GM23338 (cell line): ENCODE measurements around the gene MEGF6. TPM values are rescaled to one million over a fixed set of nuclear protein-coding genes. Genes with fewer than 3 reads are reported as not detected.

Experiments
- ATAC-seq: fragments of 200-7000 bp; cut with Tn5 transposase; 3 replicates; pipeline ENCODE4 v1.9.1; 2020
- DNase-seq: peaks from one replicate; pipeline ENCODE4 v3.0.0-alpha.2; 2015; ENCODE audit warnings: low spot score
- H2AFZ ChIP-seq: fragments of 200-600 bp; sonication (generic); 2 replicates; pipeline ENCODE4 v1.8.0; 2016; ENCODE audit warnings: antibody characterized with exemption, mild to moderate bottlenecking, moderate library complexity
- H3F3A ChIP-seq: fragments of 200-600 bp; sonication (generic); replicated peaks from 2 replicates; pipeline ENCODE4 v1.8.0; 2017; ENCODE audit warnings: antibody characterized with exemption, mixed run types, low read depth
- H3K27ac ChIP-seq: fragments of 200-600 bp; sonication (generic); 2 replicates; pipeline ENCODE4 v1.6.1; 2016; ENCODE audit warnings: low read depth
- H3K27me3 ChIP-seq: fragments of 200-600 bp; sonication (generic); 2 replicates; pipeline ENCODE4 v1.8.0; 2016; ENCODE audit warnings: mild to moderate bottlenecking, mixed run types, moderate library complexity; ENCODE audit not compliant: insufficient read depth
- H3K36me3 ChIP-seq: fragments of 200-600 bp; sonication (generic); 2 replicates; pipeline ENCODE4 v1.8.0; 2016; ENCODE audit warnings: mild to moderate bottlenecking; ENCODE audit not compliant: insufficient read depth
- H3K4me1 ChIP-seq: fragments of 200-600 bp; sonication (generic); 2 replicates; pipeline ENCODE4 v1.8.0; 2016; ENCODE audit warnings: mild to moderate bottlenecking, moderate library complexity; ENCODE audit not compliant: insufficient read depth
- H3K4me2 ChIP-seq: fragments of 200-600 bp; sonication (generic); 2 replicates; pipeline ENCODE4 v1.7.1; 2017; ENCODE audit warnings: mixed run types
- H3K4me3 ChIP-seq: fragments of 200-600 bp; sonication (generic); 2 replicates; pipeline ENCODE4 v1.6.1; 2016; ENCODE audit warnings: mixed run types
- H3K79me2 ChIP-seq: fragments of 200-600 bp; sonication (generic); replicated peaks from 2 replicates; pipeline ENCODE4 v1.8.0; 2017; ENCODE audit warnings: mild to moderate bottlenecking; ENCODE audit not compliant: insufficient read depth
- H3K9me2 ChIP-seq: fragments of 200-600 bp; sonication (generic); 2 replicates; pipeline ENCODE4 v1.8.0; 2017; ENCODE audit not compliant: insufficient read depth
- H4K20me1 ChIP-seq: fragments of 200-600 bp; sonication (generic); replicated peaks from 2 replicates; pipeline ENCODE4 v1.8.0; 2017; ENCODE audit warnings: mild to moderate bottlenecking; ENCODE audit not compliant: insufficient read depth
- H3K27ac Mint-ChIP-seq: 2 replicates; pipeline ENCODE4 v1.8.0; 2020; ENCODE audit warnings: inconsistent platforms, mild to moderate bottlenecking, moderate library complexity, mixed read lengths
- H3K27me3 Mint-ChIP-seq: 3 replicates; pipeline ENCODE4 v1.8.0; 2022; ENCODE audit warnings: low read depth, mild to moderate bottlenecking, moderate library complexity, mixed read lengths, inconsistent platforms; ENCODE audit not compliant: insufficient read depth, poor library complexity
- H3K36me3 Mint-ChIP-seq: 3 replicates; pipeline ENCODE4 v1.8.0; 2021; ENCODE audit warnings: low read depth, mild to moderate bottlenecking, inconsistent platforms, moderate library complexity, mixed read lengths
- H3K4me1 Mint-ChIP-seq: 3 replicates; pipeline ENCODE4 v1.8.0; 2020; ENCODE audit warnings: mild to moderate bottlenecking, inconsistent platforms, mixed read lengths
- H3K4me3 Mint-ChIP-seq: 3 replicates; pipeline ENCODE4 v1.8.0; 2021; ENCODE audit warnings: moderate library complexity, mild to moderate bottlenecking, inconsistent platforms, mixed read lengths
- H3K9me3 Mint-ChIP-seq: 3 replicates; pipeline ENCODE4 v1.8.0; 2020; ENCODE audit warnings: moderate library complexity, mild to moderate bottlenecking, inconsistent platforms, mixed read lengths
- CREB1 ChIP-seq: fragments of 250-450 bp; sonication (Bioruptor Pico); IDR thresholded peaks from 2 replicates; pipeline ENCODE4 v1.5.0; 2020; ENCODE audit warnings: low read depth, mild to moderate bottlenecking, moderate library complexity
- EZH2 ChIP-seq: fragments of 200-600 bp; sonication (generic); IDR thresholded peaks from one replicate; pipeline ENCODE4 v1.8.0; 2017; ENCODE audit warnings: antibody characterized with exemption, mild to moderate bottlenecking, low read depth; ENCODE audit not compliant: unreplicated experiment
- EZH2phosphoT487 ChIP-seq: fragments of 200-600 bp; sonication (generic); IDR thresholded peaks from one replicate; pipeline ENCODE4 v1.8.1; 2018; ENCODE audit warnings: antibody characterized with exemption; ENCODE audit not compliant: unreplicated experiment
- JUNB ChIP-seq: IDR thresholded peaks from one replicate; pipeline ENCODE4 v1.6.1; 2016; ENCODE audit warnings: antibody characterized with exemption; ENCODE audit not compliant: unreplicated experiment
- NANOG ChIP-seq: IDR thresholded peaks from 2 replicates; pipeline ENCODE4 v1.6.1; 2016; ENCODE audit warnings: antibody characterized with exemption, borderline replicate concordance
- POLR2AphosphoS5 ChIP-seq: IDR thresholded peaks from 2 replicates; pipeline ENCODE4 v1.6.1; 2016; ENCODE audit warnings: antibody characterized with exemption, low read depth
- STAT1 ChIP-seq: IDR thresholded peaks from one replicate; pipeline ENCODE4 v1.6.1; 2016; ENCODE audit warnings: antibody characterized with exemption; ENCODE audit not compliant: unreplicated experiment
- ZNF114 ChIP-seq: fragments of 250-450 bp; sonication (Bioruptor Pico); IDR thresholded peaks from 2 replicates; pipeline ENCODE4 v1.5.0; 2020; ENCODE audit warnings: mild to moderate bottlenecking, moderate library complexity
- ZNF331 ChIP-seq: fragments of 250-450 bp; sonication (Bioruptor Pico); IDR thresholded peaks from 2 replicates; pipeline ENCODE4 v1.5.0; 2020; ENCODE audit warnings: low read depth, mild to moderate bottlenecking, moderate library complexity
- polyA plus RNA-seq: library from polyadenylated mRNA; unstranded; fragments of >200 nt; fragmentation: Nextera tagmentation; extraction: Ambion mirVana; gene quantifications from 2 replicates; pipeline ENCODE4 v1.2.1, GENCODE V29; 2016
- total RNA-seq: library from RNA; depleted of rRNA; stranded (reverse); fragments of >200 nt; shearing (Covaris generic); gene quantifications from 2 replicates; pipeline ENCODE4 v1.2.3, GENCODE V29; 2014
- TF ChIP-seq, protein P1 (sequence below): IDR thresholded peaks from one replicate; pipeline ENCODE4 v1.6.1; 2018; ENCODE audit warnings: antibody characterized with exemption; ENCODE audit not compliant: unreplicated experiment
- TF ChIP-seq, protein P2 (sequence below): IDR thresholded peaks from 2 replicates; pipeline ENCODE4 v1.6.1; 2016; ENCODE audit warnings: antibody characterized with exemption
- TF ChIP-seq, protein P3 (sequence below), 2 experiments: fragments of 200-600 bp in 1 of 2; sonication (generic) in 1 of 2; conservative IDR thresholded peaks; 2 replicates each; pipeline versions ENCODE4 v1.5.1 to v1.6.1; 2016 to 2017; ENCODE audit warnings: antibody characterized with exemption in 2 of 2, low read depth in 2 of 2, mild to moderate bottlenecking in 2 of 2, moderate library complexity in 1 of 2

MEGF6 gene
- total and polyA plus RNA-seq, 2 experiments from 2014 or later = 4.0 to 21.4 TPM

DNA sequence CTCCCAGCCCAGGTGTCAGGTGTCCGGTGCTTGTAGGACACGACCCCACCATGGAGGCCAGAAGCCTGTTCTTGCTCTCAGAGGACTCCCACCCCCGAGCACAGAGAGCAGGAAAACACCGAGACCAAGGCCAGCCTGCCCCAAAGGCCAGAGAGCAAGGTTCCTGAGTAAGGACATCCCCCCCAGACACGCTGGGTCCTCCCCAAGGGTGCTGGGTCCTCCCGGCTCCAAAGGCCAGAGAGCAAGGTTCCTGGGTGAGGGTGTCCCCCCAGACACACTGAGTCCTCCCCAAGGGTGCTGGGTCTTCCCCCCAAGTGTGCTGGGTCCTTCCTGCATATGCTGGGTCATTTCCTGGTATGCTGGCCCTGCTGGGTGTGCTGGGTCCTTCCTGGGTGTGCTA lies 40.0 kb downstream of the MEGF6 start (continued):
- TF ChIP-seq CREB1 (CRISPR knock-in tag) (no peak), JUNB (no peak)

DNA sequence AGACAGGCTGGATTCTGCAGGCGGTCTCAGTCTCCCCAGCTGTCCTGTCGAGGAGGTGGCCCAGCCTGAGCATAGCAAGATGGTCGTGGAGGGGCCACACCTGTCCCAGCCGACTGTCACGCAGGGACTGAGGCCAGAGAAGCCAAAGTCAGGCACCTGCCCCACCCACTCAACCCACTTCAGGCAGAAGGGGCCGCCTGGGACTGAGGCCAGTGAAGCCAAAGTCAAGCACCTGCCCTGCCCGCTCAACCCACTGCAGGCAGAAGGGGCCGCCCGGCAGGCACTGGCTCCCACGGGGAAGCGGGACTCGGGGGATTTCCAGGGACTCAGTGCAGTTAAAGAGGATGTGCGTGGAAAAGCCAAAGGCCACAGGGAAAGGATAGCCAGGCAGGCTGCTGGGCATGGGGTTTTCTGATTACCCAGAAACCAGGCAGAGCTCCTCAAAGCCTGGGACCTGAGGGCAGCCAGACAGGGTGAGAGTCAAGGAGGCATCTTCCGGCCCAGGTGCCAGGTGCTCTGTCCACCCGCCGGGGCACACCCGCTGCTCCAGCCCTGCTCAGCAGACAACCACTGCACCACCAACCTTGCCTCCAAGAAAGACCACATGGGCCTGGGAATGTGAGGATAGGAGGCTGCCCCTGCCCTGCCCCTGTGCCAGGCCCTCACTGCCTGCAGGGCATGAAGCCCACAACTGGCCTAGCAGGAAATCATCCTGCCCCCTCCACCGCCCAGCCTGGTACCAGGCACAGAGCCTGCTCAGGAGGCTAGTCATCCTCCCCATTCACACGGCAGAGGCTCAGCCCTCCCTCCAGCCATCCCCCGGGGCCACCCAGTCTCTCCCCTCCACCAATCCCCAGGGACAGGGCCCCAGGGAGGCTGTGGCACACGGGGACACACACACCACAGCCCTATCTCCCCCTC lies 41.0 kb downstream of the MEGF6 start:
- H3K36me3 ChIP-seq = no peaks in the 10 kb centered on the region
- no peak overlapping the region for H2AFZ ChIP-seq
- no peak overlapping the region for H3K4me3 ChIP-seq
- H3K27ac ChIP-seq = no peak overlapping the region
- no peak overlapping the region for H3K4me2 ChIP-seq
- H3K27me3 ChIP-seq = no peaks in the 10 kb centered on the region
- ATAC-seq (no peak), DNase-seq (no peak)
- no peaks in the 10 kb centered on the region for H3F3A ChIP-seq
- Mint-ChIP-seq H3K9me3 (no peaks in the 10 kb centered on the region), H3K4me1 (no peaks in the 10 kb centered on the region), H3K27me3 (no peaks in the 10 kb centered on the region), H3K27ac (no peak overlapping the region), H3K4me3 (no peak overlapping the region), H3K36me3 (peaks cover under 1% of the 10 kb centered on the region)
- TF ChIP-seq, protein P1, sequence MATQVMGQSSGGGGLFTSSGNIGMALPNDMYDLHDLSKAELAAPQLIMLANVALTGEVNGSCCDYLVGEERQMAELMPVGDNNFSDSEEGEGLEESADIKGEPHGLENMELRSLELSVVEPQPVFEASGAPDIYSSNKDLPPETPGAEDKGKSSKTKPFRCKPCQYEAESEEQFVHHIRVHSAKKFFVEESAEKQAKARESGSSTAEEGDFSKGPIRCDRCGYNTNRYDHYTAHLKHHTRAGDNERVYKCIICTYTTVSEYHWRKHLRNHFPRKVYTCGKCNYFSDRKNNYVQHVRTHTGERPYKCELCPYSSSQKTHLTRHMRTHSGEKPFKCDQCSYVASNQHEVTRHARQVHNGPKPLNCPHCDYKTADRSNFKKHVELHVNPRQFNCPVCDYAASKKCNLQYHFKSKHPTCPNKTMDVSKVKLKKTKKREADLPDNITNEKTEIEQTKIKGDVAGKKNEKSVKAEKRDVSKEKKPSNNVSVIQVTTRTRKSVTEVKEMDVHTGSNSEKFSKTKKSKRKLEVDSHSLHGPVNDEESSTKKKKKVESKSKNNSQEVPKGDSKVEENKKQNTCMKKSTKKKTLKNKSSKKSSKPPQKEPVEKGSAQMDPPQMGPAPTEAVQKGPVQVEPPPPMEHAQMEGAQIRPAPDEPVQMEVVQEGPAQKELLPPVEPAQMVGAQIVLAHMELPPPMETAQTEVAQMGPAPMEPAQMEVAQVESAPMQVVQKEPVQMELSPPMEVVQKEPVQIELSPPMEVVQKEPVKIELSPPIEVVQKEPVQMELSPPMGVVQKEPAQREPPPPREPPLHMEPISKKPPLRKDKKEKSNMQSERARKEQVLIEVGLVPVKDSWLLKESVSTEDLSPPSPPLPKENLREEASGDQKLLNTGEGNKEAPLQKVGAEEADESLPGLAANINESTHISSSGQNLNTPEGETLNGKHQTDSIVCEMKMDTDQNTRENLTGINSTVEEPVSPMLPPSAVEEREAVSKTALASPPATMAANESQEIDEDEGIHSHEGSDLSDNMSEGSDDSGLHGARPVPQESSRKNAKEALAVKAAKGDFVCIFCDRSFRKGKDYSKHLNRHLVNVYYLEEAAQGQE = no peak
- TF ChIP-seq, protein P2, sequence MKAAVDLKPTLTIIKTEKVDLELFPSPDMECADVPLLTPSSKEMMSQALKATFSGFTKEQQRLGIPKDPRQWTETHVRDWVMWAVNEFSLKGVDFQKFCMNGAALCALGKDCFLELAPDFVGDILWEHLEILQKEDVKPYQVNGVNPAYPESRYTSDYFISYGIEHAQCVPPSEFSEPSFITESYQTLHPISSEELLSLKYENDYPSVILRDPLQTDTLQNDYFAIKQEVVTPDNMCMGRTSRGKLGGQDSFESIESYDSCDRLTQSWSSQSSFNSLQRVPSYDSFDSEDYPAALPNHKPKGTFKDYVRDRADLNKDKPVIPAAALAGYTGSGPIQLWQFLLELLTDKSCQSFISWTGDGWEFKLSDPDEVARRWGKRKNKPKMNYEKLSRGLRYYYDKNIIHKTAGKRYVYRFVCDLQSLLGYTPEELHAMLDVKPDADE = no peak
- no peaks in the 10 kb centered on the region for H4K20me1 ChIP-seq
- H3K4me1 ChIP-seq = no peaks in the 10 kb centered on the region
- H3K79me2 ChIP-seq = no peaks in the 10 kb centered on the region
- H3K9me2 ChIP-seq = no peaks in the 10 kb centered on the region

DNA sequence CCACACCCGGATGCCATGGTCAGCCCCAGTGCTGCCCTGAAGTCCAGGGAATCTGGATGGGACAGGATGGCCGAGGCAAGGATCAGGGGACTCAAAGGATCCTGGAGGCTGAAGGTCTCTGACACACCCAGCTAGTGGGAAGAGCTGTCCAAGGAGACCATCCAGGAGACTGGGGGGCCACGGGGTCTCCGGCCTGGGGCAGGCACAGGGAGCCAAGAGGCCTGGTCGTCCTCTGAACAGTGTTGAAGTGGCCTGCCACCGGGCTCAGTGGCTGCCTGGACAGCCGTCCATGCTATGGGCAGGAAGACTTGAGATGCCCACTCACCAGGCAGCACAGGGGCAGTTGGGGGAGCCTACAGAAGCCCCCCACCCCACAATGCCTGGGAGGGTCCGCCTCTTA lies 41.9 kb downstream of the MEGF6 start:
- H3K4me3 Mint-ChIP-seq = no peak overlapping the region
- no peak overlapping the region for H3K27ac Mint-ChIP-seq
- H3K4me1 Mint-ChIP-seq = no peaks in the 10 kb centered on the region
- H3K36me3 Mint-ChIP-seq = no peaks in the 10 kb centered on the region; the same call in 1 of the 3 replicates
- Histone ChIP-seq H3K4me1 (no peaks in the 10 kb centered on the region), H3K79me2 (no peaks in the 10 kb centered on the region), H3K27ac (no peak overlapping the region), H3K27me3 (no peaks in the 10 kb centered on the region), H3F3A (no peaks in the 10 kb centered on the region), H3K9me2 (no peaks in the 10 kb centered on the region), H4K20me1 (no peaks in the 10 kb centered on the region), H3K36me3 (no peaks in the 10 kb centered on the region), H2AFZ (no peak overlapping the region), H3K4me3 (no peak overlapping the region), H3K4me2 (no peak overlapping the region)
- ATAC-seq (no peak), DNase-seq (no peak)
- H3K9me3 Mint-ChIP-seq = no peaks in the 10 kb centered on the region; the same call in 2 of the 3 replicates
- H3K27me3 Mint-ChIP-seq = no peaks in the 10 kb centered on the region
- TF ChIP-seq JUNB (no peak), ZNF114 (CRISPR knock-in tag) (no peak), EZH2 (no peak), EZH2phosphoT487 (no peak), CREB1 (CRISPR knock-in tag) (no peak), NANOG (no peak), ZNF331 (no peak), STAT1 (no peak), POLR2AphosphoS5 (no peak)
- TF ChIP-seq, protein P2 = no peak
- TF ChIP-seq, protein P3, sequence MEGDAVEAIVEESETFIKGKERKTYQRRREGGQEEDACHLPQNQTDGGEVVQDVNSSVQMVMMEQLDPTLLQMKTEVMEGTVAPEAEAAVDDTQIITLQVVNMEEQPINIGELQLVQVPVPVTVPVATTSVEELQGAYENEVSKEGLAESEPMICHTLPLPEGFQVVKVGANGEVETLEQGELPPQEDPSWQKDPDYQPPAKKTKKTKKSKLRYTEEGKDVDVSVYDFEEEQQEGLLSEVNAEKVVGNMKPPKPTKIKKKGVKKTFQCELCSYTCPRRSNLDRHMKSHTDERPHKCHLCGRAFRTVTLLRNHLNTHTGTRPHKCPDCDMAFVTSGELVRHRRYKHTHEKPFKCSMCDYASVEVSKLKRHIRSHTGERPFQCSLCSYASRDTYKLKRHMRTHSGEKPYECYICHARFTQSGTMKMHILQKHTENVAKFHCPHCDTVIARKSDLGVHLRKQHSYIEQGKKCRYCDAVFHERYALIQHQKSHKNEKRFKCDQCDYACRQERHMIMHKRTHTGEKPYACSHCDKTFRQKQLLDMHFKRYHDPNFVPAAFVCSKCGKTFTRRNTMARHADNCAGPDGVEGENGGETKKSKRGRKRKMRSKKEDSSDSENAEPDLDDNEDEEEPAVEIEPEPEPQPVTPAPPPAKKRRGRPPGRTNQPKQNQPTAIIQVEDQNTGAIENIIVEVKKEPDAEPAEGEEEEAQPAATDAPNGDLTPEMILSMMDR (conservative IDR thresholded peaks at IDR 0.05; ENCODE audit: low read depth in 2 of 2) = no peak
